ENCODE results near the gene GNAL.
"Not testable (repeated sequence)": the region's sequence is repeated elsewhere in the genome, so short reads cannot be mapped to it uniquely, and the experiment has no call there.

Gene GNAL

DNA sequence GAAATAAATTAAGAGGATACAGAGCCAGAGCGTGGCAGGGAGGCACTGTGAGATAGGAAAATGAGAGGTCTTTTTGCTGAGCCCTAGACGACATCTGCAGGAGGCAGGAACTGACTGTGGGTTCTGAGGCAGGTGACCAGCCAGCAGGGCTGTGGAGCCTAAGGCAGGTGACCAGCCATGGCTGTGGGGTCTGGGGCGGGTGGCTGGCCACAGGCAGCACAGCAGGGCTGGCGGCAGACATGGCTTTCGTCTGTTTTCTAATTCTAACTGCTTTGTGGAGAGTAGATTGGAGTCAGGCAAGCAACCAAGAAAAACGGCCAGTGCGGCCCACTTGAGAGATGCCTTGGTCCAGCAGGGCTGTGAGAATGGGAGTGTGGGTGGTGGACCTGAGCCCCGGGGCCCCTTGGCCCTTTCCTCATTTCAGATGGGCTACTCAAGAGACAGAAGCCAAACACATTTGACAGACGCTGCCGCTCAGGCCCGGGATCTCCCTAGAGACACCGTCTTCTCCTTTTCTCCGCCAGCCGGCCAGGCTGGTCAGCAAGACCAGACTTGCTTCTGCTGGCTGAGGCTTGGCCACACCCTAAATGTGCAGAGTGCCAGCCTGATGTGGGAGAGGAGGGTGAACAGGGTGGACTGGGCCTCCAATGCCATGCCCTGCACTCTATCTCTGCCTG, 19.7 kb upstream of the GNAL start:
- DNase-seq (ENCODE audit: low read depth, low spot score) = no peak

GRCh38 chr18:11669948-11670275, 19.2 kb upstream of the GNAL start:
- no peak for DNase-seq (ENCODE audit: low read depth, low spot score)

- no peak for DNase-seq (ENCODE audit: low read depth, low spot score)
Measured at GRCh38 chr18:11671156-11671555, 17.9 kb upstream of the GNAL start.

DNA sequence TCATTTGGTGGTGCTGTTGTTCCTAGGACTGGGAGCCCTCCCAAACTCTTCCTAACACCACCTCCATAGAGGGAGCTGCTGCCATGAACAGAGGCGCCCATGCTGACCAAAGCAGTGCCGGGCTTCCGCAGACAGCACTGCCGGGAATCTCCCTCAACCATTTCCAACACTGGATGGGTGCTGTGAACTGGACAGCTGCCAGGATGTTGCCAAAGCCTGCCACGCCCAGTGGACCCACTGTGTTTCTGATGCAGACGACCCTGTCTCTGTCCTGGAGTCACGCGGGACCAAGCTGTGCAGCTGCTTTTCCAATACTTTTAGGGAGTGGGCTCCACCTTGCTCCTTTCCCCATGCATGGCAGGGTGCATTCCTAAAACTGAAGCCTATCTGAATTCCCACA, 16.9 kb upstream of the GNAL start:
- no peak for DNase-seq (ENCODE audit: low read depth, low spot score)

- no peak for DNase-seq (ENCODE audit: low read depth, low spot score)
Measured at GRCh38 chr18:11672846-11673454, 16.1 kb upstream of the GNAL start.

- no peak for DNase-seq (ENCODE audit: low read depth, low spot score)
Measured at GRCh38 chr18:11673560-11673959, 15.5 kb upstream of the GNAL start.

- DNase-seq (ENCODE audit: low read depth, low spot score) = no peak
Measured at GRCh38 chr18:11674119-11674518, 14.9 kb upstream of the GNAL start.

DNA sequence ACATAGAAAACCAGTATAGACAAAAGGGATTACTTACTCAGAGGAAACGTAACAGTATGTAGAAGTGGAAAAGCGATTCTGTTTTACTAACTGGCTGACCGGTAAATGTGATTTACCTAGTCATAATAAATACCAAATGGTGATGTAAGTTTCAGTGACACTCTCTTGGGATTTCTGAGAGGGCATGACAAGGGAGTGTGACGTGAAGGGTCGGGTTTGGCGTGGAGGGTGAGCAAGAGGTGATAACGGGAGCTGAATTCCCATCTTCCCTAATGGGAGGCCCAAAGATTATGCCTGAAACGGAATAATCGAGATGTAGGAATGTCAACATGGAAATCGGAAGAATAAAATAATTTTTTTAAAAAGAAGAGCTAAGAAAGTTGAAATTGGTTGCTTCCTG, 12.7 kb upstream of the GNAL start:
- DNase-seq (ENCODE audit: low read depth, low spot score) = no peak

- DNase-seq (ENCODE audit: low read depth, low spot score) = no peak
Measured at GRCh38 chr18:11676867-11677266, 12.2 kb upstream of the GNAL start.

GRCh38 chr18:11678211-11678610, 10.9 kb upstream of the GNAL start:
- no peak for DNase-seq (ENCODE audit: low read depth, low spot score)

GRCh38 chr18:11689669-11690565, 853 bp downstream of the GNAL start:
- DNase-seq (ENCODE audit: low read depth, low spot score) = peak; percentile 68

DNA sequence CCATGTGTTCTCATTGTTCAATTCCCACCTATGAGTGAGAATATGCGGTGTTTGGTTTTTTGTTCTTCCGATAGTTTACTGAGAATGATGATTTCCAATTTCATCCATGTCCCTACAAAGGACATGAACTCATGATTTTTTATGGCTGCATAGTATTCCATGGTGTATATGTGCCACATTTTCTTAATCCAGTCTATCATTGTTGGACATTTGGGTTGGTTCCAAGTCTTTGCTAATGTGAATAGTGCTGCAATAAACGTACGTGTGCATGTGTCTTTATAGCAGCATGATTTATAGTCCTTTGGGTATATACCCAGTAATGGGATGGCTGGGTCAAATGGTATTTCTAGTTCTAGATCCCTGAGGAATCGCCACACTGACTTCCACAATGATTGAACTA, 1.6 kb downstream of the GNAL start:
- not testable (repeated sequence) for DNase-seq (ENCODE audit: low read depth, low spot score)

- DNase-seq (ENCODE audit: low read depth, low spot score) = no peak
Measured at GRCh38 chr18:11695736-11696135, 6.7 kb downstream of the GNAL start.

GRCh38 chr18:11696451-11696850, 7.4 kb downstream of the GNAL start:
- no peak for DNase-seq (ENCODE audit: low read depth, low spot score)

- no peak for DNase-seq (ENCODE audit: low read depth, low spot score)
Measured at GRCh38 chr18:11700876-11701275, 11.8 kb downstream of the GNAL start.

- DNase-seq (ENCODE audit: low read depth, low spot score) = no peak
Measured at GRCh38 chr18:11710578-11710977, 21.5 kb downstream of the GNAL start.

DNA sequence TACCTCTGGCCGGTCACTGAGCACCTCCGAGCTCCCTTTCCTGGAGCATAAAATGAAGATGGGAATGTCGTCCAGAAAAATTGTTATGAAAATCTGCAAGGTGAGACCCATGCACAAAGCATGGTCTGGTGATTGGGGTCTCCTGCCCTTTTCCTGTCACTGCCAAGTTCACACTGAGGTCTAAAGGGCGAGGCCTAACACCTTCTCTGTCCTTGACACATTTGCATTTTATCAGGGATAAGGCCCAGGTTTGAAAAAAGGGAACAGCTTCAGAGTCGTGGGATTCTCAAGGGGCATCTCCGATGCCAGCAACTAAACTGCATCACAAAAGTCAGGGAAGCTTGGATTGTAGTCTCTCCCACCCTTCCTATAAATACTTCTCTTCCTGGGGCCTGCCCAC, 24.7 kb downstream of the GNAL start:
- DNase-seq (ENCODE audit: low read depth, low spot score) = no peak

GRCh38 chr18:11714244-11714918, 25.3 kb downstream of the GNAL start:
- no peak for DNase-seq (ENCODE audit: low read depth, low spot score)

DNA sequence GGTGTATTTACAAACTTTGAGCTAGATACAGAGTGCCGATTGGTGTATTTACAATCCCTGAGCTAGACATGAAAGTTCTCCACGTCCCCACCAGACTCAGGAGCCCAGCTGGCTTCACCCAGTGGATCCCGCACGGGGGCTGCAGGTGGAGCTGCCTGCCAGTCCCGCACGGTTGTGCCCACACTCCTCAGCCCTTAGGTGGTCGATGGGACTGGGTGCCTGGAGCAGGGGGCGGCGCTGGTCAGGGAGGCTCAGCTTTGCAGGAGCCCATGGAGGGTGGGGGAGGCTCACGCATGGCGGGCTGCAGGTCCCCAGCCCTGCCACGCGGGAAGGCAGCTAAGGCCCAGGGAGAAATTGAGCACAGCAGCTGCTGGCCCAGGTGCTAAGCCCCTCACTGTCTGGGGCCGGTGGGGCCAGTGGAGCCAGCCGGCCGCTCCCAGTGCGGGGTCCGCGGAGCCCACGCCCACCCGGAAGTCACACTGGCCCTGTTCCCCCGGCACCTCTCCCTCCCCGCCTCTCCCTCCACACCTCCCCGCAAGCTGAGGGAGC, 27.8 kb downstream of the GNAL start:
- not testable (repeated sequence) for DNase-seq (ENCODE audit: low read depth, low spot score)

GRCh38 chr18:11719050-11719449, 30.0 kb downstream of the GNAL start:
- DNase-seq (ENCODE audit: low read depth, low spot score) = no peak

DNA sequence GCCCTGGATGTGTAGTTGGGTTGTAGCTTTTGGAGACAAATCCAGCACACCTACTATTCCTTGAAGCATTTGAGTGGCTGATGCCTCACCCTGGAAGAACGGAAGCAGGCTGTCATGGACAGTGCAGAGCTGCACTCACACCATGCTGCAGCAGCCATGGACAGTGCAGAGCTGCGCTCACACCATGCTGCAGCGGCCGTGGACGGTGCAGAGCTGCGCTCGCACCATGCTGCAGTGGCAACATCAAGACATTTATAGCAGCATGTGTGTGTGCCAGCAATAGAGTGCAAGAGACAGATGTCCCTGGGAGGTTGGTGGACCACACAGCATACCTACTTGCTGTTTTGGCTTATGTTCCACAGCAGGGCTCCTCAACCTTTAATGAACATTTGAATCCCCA, 30.6 kb downstream of the GNAL start:
- DNase-seq (ENCODE audit: low read depth, low spot score) = no peak

GRCh38 chr18:11721720-11722119, 32.7 kb downstream of the GNAL start:
- DNase-seq (ENCODE audit: low read depth, low spot score) = no peak

All from astrocyte of the hippocampus (primary cell).